IPS DF 4.7 (cell line): ENCODE data around the gene PCCB.
"Not testable (repeated sequence)": the region's sequence is repeated elsewhere in the genome, so short reads cannot be mapped to it uniquely, and the experiment has no call there.

Experiments
- DNase-seq: peaks from one replicate; pipeline ENCODE4 v3.0.0-alpha.2; 2013; ENCODE audit warnings: low spot score; ENCODE audit errors: extremely low read depth

Gene PCCB

DNA sequence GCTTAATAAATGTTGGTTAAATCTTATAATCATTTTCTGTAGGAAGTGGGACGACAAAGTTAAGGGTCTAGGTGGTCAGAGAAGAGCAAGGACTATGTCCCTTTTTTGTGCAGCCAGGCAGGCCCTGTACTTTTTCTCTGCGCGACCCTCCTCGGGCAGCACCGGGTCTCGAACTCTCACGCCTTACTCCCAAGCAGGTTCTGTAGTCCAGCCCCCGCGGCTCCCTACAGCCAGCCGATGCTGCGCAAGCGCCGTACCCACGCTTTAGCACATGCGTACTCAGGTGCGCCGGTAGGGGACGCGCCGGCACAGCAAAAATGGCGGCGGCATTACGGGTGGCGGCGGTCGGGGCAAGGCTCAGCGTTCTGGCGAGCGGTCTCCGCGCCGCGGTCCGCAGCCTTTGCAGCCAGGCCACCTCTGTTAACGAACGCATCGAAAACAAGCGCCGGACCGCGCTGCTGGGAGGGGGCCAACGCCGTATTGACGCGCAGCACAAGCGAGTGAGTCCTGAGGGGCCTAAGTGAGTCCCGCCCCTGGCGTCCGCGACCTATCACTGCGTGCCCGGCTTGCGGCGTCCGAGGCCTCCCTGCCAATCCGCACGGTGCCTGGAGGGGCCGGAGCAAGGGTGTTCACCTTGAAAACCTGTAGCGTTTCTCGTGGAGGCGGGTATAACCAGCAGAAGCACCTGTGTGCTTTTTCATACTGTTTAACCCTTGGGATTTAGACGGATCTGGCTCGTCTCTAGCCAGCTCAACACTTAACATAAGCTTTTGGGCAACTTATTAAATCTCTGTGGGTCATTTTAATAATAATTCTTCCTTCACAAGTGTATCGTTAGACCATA lies at the start of gene PCCB:
PCCB (plus strand) TSS at position 282 of the 844 bp plus-strand sequence; CDS start at position 318, 36 bp downstream.
- DNase-seq, result peak; percentile 69

DNA sequence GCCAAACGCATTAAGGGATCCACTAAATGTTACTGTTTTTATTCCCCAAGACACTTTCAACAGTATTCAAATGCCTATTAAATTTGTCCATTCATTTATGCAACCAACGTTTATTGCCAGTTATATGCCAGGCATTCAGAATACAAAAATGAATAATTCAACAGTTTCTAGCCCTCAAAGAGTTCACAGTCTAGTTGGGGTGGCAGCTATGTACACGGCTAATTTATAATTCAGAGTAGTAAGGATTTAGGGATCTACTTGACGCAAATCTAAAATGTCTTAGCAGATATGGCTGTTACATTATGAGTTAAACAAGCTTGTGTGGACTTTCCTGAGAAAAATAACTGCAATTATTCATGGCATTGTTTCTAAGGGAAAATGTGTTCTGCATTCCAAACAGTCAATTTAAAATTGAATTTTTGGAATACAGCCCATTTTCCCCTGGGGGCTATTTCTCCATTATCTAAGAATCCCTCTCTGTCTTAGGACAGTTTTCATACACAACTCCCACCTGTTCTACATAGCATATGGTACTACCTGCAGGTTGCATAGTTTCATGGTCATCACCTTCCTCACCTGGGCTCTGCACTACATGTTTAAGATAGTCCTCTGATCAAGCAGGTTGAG lies 42.5 kb upstream of the PCCB start:
- DNase-seq, result no peak

DNA sequence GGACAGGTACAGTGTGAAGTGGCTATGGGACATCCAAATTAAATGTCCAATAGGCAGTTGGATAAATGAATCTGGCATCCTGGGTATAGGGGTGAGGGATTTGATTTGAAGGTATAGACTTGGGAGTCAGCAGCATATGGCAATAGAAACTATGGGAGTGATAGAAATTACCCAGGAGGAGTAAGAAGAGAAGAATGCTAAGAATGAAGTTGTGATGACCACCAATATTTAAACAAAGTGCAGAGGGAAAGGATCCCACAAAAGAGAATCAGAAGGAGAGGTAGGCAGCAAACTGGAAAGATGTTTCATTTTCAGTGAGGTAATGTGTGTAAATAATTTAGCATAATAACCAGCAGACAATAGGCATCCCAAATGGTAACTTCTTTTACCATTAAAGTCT lies 40.2 kb upstream of the PCCB start:
- DNase-seq, result no peak

DNA sequence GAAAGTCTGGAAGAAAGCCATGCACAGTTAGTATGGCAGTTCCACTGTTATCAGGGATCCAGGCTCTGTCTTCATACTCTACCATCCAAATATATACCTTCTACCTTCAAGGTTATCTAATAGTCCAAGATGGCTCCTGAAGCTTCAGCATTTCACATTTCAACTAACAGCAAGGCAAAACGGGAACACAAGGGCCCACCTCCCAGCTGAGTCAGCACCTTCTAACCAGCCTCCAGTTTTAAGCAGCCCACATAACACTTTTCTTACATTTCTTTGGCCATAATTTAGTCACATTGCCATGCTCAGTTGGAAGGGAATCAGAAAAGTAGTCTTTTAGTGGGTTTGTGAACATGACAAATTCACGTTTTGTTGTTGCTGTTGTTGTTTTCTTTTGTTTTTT lies 38.6 kb upstream of the PCCB start:
- no peak for DNase-seq

DNA sequence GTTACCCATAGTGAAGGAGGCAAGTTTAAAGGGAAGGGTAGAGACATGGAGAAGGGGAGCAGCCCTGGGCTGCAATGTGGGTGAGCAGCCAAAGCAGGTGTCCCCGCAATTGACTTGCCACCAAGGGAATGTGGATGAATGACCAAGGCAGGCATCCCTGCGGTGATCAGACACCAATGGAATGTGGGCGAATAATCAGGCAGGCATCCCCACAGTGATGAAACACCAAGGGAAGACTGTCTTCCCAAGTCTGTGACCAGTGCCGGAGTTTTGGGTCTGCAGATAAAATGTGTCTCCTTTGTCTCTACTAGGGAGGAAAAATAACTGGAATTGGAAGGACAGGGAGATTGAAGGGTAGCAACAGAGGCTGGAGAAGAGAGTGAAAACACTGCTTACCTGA lies 27.4 kb upstream of the PCCB start:
- DNase-seq, result not testable (repeated sequence)

DNA sequence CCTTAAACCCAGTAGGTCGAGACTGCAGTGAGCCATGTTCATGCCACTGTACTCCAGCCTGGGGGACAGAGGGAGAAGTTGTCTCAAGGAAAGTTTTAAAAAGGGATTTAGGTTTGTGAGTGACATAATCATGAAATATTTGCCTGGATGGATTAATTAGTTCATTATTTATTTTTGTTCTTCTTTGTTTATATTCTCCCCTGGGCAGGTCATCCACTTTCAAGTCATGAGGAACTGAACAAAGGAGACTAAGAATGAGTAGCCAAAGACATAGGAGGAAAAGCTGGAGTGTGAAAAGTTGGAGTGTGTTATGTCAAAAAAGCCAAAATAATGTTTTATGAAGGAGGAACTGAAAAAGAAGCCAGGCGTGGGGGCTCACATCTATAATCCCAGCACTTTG lies 17.7 kb upstream of the PCCB start:
- DNase-seq, result no peak

DNA sequence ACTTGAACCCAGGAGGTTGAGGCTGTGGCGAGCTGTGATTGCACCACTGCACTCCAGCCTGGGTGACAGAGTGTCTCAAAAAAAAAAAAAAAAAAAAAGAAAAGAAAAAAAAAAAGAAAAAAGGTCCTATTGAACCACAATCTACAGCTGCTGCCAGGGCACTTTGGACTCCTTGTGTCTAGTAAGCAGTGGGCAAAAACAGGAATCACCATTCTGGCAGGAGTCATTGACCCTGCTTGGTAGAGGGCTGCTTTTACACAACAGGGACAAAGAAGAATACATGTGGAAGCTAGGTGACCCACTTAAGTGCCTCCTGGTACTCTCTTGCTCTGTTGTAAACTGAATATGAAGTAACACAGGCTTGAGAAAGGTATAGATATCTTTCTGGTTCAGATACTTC lies 14.6 kb upstream of the PCCB start:
- DNase-seq, result no peak

DNA sequence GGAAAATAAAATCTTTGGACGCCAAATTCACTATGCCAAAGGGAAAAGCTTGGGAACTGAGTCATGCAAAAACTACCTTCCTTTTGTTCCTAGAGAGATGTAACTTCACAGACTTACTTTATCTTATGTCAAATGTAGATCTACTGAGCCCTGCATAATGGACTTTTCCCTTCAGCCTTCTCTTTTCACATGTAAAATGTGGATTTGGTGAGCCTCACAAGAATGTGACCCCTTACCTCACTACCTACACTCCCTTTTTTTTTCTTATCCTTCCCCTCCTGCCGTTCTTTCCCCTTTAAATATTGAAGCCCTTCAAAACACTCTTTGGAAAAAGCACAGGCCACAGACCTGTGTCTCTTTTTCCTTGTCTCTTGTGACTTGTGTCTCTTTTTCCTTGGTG lies 14.0 kb upstream of the PCCB start:
- DNase-seq, result no peak

DNA sequence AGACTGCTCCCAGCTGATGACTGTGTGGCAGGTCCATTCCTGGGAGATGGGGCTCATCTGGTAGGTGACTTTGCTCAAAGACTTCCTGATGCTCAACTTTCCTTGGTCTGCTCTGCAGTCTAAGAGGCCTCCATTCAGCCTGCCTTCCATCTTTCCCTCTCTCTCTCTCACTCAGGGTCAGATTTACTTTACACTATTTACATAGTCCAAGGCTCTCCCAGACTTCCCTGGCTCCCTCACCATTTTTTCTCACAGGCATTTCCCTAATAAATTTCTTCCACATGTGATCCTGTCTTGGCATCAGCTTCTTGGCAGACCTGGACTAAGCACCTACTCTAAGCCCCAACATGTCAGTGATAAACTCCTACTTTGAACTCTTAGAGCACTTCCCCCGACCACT lies 13.0 kb upstream of the PCCB start:
- no peak for DNase-seq

DNA sequence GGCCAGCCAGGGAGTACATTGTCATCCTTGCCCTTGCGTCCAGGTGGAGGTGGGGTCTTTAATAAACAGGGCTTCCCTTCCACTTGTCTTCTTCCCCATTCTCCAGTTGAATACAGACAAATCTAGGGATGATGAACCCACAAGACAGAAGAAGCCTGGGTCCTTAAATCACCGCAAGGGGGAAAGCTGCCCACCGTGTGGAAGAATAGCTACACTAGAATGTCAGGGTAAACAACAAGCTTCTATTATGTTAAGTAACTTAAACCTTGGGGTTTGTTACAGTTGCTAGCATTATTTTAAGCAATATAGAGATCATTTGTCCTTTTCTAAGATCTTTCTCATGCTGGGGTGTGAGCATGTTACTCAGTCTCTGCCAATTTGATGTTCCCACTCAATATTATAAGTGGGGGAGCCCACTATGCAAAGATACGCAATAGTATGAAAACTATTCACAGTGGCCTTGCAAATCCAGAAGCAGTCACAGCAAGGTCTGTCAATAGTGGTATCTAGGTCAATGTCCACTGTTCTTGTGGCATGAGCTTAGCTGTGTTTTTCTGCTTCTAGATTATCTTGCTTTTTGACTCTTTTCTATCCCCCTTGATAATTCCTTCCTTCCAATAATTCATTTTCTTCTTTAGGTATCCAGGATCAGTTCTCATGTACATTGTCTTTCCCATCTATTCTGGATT lies 12.0 kb upstream of the PCCB start:
- DNase-seq, result no peak

DNA sequence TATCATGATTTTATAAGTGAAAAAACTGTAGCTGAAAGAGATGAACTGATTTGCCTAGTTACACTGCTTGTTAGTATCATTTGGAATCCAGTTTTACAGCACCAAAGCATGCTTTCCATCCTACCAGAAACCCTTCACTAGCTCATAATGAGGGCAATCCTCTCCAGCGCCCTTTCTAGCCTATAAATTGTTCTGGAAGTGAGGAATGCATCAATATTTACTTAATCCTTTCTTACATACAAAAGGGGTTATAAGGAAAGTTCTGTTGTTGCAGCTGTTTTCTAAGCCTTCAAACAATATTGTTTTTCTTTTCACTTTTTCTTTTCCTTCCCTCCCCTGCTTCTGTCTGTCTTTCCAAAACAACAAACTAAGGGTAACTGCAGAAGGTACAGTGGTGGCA lies 11.0 kb upstream of the PCCB start:
- no peak for DNase-seq

DNA sequence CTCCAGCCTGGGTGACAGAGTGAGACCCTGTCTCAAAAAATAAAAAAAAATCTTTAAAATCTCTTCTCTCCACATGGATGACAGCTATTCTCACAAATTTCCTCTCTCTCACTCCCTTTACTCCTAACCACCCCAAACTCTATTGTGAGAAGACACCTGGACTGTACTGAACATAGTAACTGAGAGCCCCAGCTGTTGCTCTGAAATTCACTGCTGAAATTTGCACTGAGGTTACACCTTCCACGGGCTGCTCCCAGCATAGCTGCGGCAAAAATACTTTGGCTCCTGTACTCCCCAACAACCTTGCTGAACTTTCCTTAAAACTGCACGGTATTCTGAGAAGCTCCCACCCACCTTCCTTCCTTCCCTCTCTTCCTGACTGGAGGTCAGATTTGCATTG lies 4.4 kb upstream of the PCCB start:
- no peak for DNase-seq

DNA sequence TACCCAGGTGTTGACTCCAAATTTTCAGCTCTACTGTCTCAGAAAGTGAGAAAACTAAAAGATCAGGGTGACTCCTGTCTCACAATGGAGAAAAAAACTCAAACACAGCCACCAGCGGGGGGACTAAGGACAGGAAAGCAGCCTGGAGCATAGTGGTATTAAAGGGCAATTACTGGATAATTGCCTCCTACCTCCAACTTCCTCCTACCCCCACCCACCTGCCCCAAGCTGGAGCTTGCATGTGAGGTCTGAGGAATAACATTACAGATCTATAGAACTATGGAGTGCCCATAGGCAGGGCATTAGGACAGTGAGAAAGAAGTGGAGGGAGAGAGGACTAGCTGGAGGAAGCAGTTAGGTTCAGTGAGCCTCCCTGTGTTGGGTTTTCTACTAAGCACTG lies 2.7 kb upstream of the PCCB start:
- no peak for DNase-seq

DNA sequence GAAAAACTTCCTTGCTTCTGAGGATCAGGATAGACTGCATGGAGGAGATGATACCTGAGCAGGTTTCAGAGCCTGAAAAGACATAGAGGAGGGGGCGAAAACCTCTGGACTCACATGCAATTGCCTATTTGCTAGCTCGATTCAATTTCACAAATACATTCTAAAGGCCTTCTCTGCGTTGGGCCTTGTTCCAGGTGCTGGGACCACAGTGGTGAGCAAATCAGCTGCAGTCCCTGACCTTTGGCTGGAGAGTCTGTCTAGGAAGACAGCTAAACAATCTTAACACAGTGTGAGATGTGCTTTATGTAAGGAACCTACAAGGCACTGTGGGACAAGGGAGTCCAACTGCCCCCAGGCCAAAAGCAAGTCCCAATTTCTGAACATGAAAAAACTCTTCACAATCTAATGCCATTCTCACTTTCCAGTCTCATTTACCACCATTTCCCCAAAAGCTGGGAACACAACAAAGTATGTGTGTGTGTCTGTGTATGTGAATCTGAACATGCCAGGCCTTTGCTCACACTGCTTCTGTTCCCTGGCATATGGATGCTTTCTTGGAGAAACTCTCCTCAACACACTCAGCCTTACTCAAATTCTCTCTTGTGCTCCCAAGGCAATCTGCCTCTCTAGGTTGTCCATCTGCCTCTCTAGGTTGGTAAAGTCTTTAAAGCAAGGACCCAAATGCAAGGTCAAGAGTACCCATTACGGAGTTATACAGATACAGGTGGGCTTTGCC lies 2.1 kb upstream of the PCCB start:
- no peak for DNase-seq

DNA sequence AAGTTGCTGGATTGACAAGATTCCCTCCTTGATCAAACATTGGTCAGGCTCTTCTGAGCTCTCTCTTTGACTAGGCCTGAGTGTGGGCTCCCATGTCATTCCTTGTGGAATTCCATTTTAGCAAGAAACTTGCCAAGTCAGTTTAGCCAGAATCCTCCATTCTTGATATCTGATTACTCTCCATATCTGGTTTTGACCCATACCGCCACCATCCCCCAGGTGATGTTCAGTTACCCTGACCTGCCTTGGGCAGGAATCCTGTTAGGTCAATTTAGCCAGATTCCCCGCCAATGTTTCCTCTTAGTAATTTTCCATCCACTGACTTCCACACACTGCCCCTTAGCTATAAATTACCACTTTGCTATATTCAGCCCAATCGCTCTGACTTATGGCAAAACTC lies 1.0 kb upstream of the PCCB start:
- no peak for DNase-seq

DNA sequence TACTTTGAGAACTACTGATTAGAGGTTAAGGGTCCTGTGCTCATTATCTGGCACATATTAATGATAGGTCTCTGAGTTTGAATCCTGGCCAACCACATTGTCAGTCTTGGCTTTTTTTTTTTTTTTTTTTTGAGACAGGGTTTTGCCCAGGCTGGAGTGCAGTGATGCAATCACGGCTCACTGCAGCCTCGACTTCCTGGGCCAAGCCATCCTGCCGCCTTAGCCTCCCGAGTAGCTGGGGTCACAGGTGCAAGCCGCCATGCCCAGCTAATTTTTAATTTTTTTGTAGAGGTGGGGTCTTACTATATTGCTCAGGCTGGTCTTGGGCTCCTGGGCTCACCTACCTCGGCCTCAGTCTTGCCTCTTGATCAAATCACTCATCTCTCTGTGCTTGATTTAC lies 547 bp upstream of the PCCB start:
- no peak for DNase-seq

DNA sequence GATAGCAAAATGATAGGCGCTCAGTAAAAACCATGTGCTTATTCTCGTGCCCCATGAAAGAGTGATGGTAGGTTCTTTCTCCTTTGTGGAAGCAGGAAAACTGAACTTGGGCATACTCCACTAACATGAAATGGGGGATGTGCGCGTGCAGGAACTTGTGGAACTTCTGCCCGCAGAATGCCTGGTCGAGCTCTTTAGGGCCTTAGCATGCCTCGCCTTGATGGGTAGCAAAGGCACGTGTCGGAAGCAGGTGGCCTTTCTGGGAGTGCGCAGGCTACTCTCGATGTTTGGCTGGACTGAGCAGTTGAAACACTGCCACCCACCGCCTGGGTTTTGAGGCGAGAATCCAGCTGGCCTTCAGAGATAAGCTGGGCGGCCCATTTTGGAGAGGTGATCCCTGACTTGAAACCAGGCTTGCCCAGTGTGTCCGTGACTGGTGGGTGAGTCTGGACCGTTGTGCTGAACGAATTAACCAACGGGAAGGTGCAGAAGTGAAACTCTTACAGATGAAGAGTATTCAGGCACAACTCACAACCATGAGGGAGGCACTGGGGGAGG lies 842 bp downstream of the PCCB start:
- no peak for DNase-seq

DNA sequence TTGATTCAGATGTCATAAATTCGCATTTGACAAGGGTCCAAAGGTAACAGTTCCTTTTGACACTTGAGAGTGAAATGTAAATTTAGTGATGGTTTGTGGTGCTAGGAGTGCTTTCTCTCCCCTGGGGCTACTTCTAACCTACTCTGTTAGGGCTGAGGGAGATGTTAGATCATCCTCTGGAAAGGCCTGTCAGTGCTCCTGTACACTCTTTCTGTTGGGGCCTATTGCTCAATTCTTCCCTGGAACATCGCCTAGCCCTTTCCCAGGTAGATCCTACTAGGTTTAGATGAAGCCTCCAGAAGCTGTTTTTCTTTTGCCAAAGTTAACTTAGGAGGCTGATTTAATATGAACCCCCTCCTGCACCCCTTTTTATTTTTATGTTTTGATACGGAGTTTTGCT lies 1.4 kb downstream of the PCCB start:
- DNase-seq, result no peak

DNA sequence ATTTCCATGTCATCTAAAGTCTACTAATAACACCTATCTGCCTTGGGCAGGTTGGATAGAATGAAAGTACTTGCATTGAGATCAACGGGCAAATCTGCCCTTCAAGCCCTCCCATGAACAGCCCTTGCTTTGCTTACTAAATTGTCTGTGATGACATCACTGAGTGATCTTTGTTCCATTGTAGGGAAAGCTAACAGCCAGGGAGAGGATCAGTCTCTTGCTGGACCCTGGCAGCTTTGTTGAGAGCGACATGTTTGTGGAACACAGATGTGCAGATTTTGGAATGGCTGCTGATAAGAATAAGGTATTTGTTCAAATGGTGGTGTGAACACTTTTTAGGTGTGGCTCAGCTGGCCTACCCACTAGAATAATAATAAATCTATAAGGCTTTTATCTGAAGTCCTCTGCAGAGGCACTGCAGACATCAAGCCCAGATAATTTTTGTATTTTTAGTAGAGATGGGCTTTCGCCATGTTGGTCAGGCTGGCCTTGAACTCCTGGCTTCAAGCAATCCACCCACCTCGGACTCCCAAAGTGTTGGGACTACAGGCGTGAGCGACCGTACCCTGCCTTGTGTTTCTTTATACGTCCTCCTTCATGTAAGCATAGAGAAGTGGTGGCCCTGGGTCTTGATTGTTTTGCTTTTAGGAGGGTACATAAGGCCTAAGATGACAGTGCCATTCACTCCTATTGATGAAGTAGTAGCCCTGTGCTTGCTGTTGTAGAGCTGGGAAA lies 5.7 kb downstream of the PCCB start:
- DNase-seq, result no peak

DNA sequence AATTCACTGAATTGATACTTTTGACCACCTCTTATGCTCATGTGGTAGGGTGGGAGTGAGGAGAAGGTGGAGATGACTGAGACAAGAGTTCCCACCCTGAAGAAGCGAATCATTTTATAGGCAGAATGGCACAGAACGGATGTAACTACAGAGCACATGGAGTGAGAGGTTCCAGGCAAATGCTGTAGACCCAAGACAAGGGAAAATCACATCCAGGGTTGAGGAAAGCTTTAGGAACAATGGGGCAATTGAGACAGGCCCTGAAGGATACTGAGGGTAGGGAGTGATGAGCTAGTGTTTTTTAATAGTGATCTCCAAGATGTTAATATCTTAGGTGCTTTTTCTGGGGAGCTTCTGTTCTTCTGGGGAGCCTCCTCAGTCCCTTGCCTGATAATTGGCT lies 8.1 kb downstream of the PCCB start:
- DNase-seq, result no peak

DNA sequence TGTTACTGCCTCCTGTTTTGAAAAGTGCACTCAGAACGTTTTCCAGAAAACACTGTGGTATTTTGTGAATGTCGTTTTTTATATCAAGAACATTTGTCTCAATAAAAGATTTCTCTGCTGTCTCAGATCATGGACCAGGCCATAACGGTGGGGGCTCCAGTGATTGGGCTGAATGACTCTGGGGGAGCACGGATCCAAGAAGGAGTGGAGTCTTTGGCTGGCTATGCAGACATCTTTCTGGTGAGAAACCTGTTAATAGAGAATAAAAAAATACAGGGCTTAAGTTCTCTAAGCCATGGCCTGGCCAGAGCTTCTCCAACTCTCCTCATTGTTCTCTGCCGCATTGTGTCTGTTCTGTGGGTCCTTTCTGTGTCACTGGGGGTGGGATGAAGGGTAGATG lies 11.7 kb downstream of the PCCB start:
- no peak for DNase-seq
